ENCODE data around the gene SPDYA.

Gene SPDYA

DNA sequence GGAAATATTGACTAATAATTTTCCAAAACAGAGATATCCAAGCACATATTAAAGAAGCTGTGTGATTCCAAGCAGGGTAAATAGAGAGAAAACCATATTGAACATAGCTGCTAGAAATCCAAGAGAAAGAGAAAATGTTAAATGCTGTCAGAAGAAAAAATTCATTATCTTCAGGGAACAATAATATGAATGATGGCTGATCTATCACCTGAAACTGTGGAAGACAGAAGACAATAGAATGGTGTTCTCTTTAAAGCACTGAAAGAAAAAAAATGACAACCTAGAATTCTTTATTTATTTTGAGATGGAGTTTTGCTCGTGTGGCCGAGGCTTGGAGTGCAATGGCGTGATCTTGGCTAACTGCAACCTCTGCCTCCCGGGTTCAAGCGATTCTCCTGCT is 41.7 kb upstream of the SPDYA start:
- peaks cover 28% of the 10 kb centered on the region for H3K4me1 ChIP-seq (ENCODE audit: control insufficient read depth, low read length)
- no peak overlapping the region for H3K4me2 ChIP-seq (ENCODE audit: low read length)
- H3K27me3 ChIP-seq (ENCODE audit: control insufficient read depth, low read length): no peaks in the 10 kb centered on the region
- peaks cover 5% of the 10 kb centered on the region; the same call in 1 of the 2 replicates for H3F3A ChIP-seq (ENCODE audit: control insufficient read depth, insufficient read depth)
- no peak overlapping the region for H3K4me3 ChIP-seq (ENCODE audit: low read length)
- H3K9me3 ChIP-seq (ENCODE audit: control insufficient read depth, insufficient read depth, low read length): no peaks in the 10 kb centered on the region
- H4K20me1 ChIP-seq (ENCODE audit: control insufficient read depth, insufficient read depth, low read depth, low read length): peaks cover 32% of the 10 kb centered on the region; the same call in 1 of the 2 replicates
- H3K27ac ChIP-seq (ENCODE audit: low read depth, low read length): no peak overlapping the region
- H3K36me3 ChIP-seq (ENCODE audit: control insufficient read depth, low read length): peaks cover 30% of the 10 kb centered on the region
- H3K79me2 ChIP-seq (ENCODE audit: control insufficient read depth, low read length): peaks cover 100% of the 10 kb centered on the region
- TF ChIP-seq, protein P1, sequence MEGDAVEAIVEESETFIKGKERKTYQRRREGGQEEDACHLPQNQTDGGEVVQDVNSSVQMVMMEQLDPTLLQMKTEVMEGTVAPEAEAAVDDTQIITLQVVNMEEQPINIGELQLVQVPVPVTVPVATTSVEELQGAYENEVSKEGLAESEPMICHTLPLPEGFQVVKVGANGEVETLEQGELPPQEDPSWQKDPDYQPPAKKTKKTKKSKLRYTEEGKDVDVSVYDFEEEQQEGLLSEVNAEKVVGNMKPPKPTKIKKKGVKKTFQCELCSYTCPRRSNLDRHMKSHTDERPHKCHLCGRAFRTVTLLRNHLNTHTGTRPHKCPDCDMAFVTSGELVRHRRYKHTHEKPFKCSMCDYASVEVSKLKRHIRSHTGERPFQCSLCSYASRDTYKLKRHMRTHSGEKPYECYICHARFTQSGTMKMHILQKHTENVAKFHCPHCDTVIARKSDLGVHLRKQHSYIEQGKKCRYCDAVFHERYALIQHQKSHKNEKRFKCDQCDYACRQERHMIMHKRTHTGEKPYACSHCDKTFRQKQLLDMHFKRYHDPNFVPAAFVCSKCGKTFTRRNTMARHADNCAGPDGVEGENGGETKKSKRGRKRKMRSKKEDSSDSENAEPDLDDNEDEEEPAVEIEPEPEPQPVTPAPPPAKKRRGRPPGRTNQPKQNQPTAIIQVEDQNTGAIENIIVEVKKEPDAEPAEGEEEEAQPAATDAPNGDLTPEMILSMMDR (IDR thresholded peaks at IDR 0.05; ENCODE audit: low read depth, low read length, poor library complexity, severe bottlenecking): no peak
- no peak for TF ChIP-seq EZH2phosphoT487 (IDR thresholded peaks at IDR 0.05; ENCODE audit: borderline replicate concordance, low read length)
- H3K9me2 ChIP-seq (replicated peaks; ENCODE audit: control insufficient read depth, low read length): no peaks in the 10 kb centered on the region

DNA sequence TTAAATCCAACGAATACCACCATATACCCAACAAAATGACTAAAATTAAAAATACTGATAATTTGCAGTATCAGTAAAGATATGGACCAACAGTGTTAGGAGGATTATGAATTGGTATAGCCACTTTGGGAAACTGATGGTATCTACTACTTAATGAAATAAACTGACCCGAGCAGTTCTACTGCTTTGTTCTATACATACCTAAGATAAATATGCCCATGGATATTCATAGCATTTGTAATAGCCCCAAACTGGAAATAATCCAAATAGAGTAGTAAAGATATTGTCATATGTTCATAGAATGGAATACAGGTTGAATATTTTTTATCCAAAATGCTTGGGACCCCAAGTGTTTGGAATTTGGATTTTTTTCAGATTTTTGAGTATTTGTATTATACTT is 38.3 kb upstream of the SPDYA start:
- Histone ChIP-seq H3K4me1 (ENCODE audit: control insufficient read depth, low read length) (peaks cover 31% of the 10 kb centered on the region), H3K9me2 (replicated peaks; ENCODE audit: control insufficient read depth, low read length) (no peaks in the 10 kb centered on the region), H3K4me2 (ENCODE audit: low read length) (no peak overlapping the region), H3K4me3 (ENCODE audit: low read length) (no peak overlapping the region), H3K9me3 (ENCODE audit: control insufficient read depth, insufficient read depth, low read length) (no peaks in the 10 kb centered on the region), H3K36me3 (ENCODE audit: control insufficient read depth, low read length) (peaks cover 30% of the 10 kb centered on the region), H3K27ac (ENCODE audit: low read depth, low read length) (no peak overlapping the region), H3K27me3 (ENCODE audit: control insufficient read depth, low read length) (no peaks in the 10 kb centered on the region), H3F3A (ENCODE audit: control insufficient read depth, insufficient read depth) (peaks cover 5% of the 10 kb centered on the region; the same call in 1 of the 2 replicates), H3K79me2 (ENCODE audit: control insufficient read depth, low read length) (peaks cover 99% of the 10 kb centered on the region), H4K20me1 (ENCODE audit: control insufficient read depth, insufficient read depth, low read depth, low read length) (peaks cover 42% of the 10 kb centered on the region; the same call in 1 of the 2 replicates)
- TF ChIP-seq, protein P1 (IDR thresholded peaks at IDR 0.05; ENCODE audit: low read depth, low read length, poor library complexity, severe bottlenecking): no peak
- TF ChIP-seq EZH2phosphoT487 (IDR thresholded peaks at IDR 0.05; ENCODE audit: borderline replicate concordance, low read length): no peak

DNA sequence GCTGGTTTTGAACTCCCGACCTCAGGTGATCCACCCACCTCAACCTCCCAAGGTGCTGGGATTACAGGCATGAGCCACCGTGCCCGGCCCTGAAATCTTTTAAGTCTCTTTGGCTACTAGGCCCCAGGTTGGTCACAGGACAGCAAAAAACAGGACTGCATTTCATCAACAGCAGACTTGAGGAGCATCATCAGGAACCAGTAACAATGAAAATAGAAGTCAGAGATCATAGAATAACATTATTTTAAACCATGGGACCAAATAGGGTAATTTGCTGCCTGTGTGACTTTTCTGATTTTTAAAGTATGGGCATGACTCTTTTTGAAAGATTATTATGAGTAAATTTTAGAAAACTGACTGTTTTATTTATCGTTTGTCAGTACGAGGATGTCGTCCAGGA is 34.2 kb upstream of the SPDYA start:
- Histone ChIP-seq H3K9me3 (ENCODE audit: control insufficient read depth, insufficient read depth, low read length) (no peaks in the 10 kb centered on the region), H3K27ac (ENCODE audit: low read depth, low read length) (no peak overlapping the region), H3K9me2 (replicated peaks; ENCODE audit: control insufficient read depth, low read length) (no peaks in the 10 kb centered on the region), H3F3A (ENCODE audit: control insufficient read depth, insufficient read depth) (0 out of 2 replicates have a peak, but pooled peaks cover 2% of the 10 kb centered on the region), H3K4me2 (ENCODE audit: low read length) (no peak overlapping the region), H3K36me3 (ENCODE audit: control insufficient read depth, low read length) (peaks cover 53% of the 10 kb centered on the region), H3K79me2 (ENCODE audit: control insufficient read depth, low read length) (peaks cover 72% of the 10 kb centered on the region), H3K4me1 (ENCODE audit: control insufficient read depth, low read length) (peaks cover 3% of the 10 kb centered on the region; the same call in 1 of the 2 replicates), H3K4me3 (ENCODE audit: low read length) (no peak overlapping the region), H3K27me3 (ENCODE audit: control insufficient read depth, low read length) (no peaks in the 10 kb centered on the region), H4K20me1 (ENCODE audit: control insufficient read depth, insufficient read depth, low read depth, low read length) (peaks cover 28% of the 10 kb centered on the region; the same call in 1 of the 2 replicates)
- TF ChIP-seq, protein P1 (IDR thresholded peaks at IDR 0.05; ENCODE audit: low read depth, low read length, poor library complexity, severe bottlenecking): no peak
- TF ChIP-seq EZH2phosphoT487 (IDR thresholded peaks at IDR 0.05; ENCODE audit: borderline replicate concordance, low read length): no peak
